HepG2 (cell line): Measurements from ENCODE around the gene ARG2. TPM values are rescaled to one million over a fixed set of nuclear protein-coding genes. Genes with fewer than 3 reads are reported as not detected.

Experiments used
- CBX1 ChIP-seq: IDR thresholded peaks from one replicate; pipeline ENCODE4 v1.6.1; 2016; ENCODE audit warnings: antibody characterized with exemption, low read depth
- EP300 ChIP-seq, 3 experiments: sonication (generic) in 1 of 3; formaldehyde crosslinking in 1 of 3; IDR thresholded peaks; 2 replicates each; pipeline versions ENCODE4 v1.5.1 to v1.6.1; 2011 to 2020; ENCODE audit warnings: low read depth in 2 of 3, low read length in 2 of 3, borderline replicate concordance in 1 of 3, improper control_type of control experiment in 1 of 3, mild to moderate bottlenecking in 1 of 3, missing genetic modification reagents in 1 of 3, moderate library complexity in 1 of 3
- HDAC6 ChIP-seq: fragments of 200-600 bp; sonication (generic); IDR thresholded peaks from 2 replicates; pipeline ENCODE4 v1.7.0; 2017; ENCODE audit warnings: mild to moderate bottlenecking, antibody characterized with exemption, low read length, low read depth
- MIXL1 ChIP-seq: IDR thresholded peaks from 2 replicates; pipeline ENCODE4 v1.6.1; 2016
- NFYC ChIP-seq: IDR thresholded peaks from 2 replicates; pipeline ENCODE4 v1.6.1; 2016; ENCODE audit warnings: missing genetic modification reagents, missing compliant biosample characterization
- RFX3 ChIP-seq: IDR thresholded peaks from 2 replicates; pipeline ENCODE4 v1.6.1; 2016; ENCODE audit warnings: missing biosample characterization, missing genetic modification reagents
- SIN3A ChIP-seq: IDR thresholded peaks from 2 replicates; pipeline ENCODE4 v1.6.1; 2011; ENCODE audit warnings: low read depth, mild to moderate bottlenecking, control low read depth, low read length, borderline replicate concordance
- SNAPC4 ChIP-seq: sonication (generic); formaldehyde crosslinking; IDR thresholded peaks from 2 replicates; pipeline ENCODE4 v1.4.0; 2020; ENCODE audit warnings: mild to moderate bottlenecking, missing genetic modification reagents
- TSC22D2 ChIP-seq: sonication (generic); formaldehyde crosslinking; IDR thresholded peaks from 2 replicates; pipeline ENCODE4 v1.5.1; 2020; ENCODE audit warnings: missing genetic modification reagents, mild to moderate bottlenecking, borderline replicate concordance
- U2AF1 ChIP-seq: fragments of 200-400 bp; formaldehyde crosslinking; optimal IDR thresholded peaks from 2 replicates; pipeline ENCODE3; 2017; ENCODE audit warnings: mild to moderate bottlenecking, low read depth, low read length
- ZNF343 ChIP-seq: sonication (generic); formaldehyde crosslinking; IDR thresholded peaks from 2 replicates; pipeline ENCODE4 v1.4.0; 2020; ENCODE audit warnings: mild to moderate bottlenecking, missing genetic modification reagents
- ZNF407 ChIP-seq: sonication (generic); formaldehyde crosslinking; IDR thresholded peaks from one replicate; pipeline ENCODE4 v1.5.1; 2020; ENCODE audit warnings: mild to moderate bottlenecking, missing genetic modification reagents; ENCODE audit errors: not compliant biosample characterization
- polyA plus RNA-seq, 8 experiments: library from polyadenylated mRNA; depleted of rRNA in 3 of 8; stranded (reverse) in 7 of 8; unstranded in 1 of 8; fragments of >200 nt; fragmentation: Illumina TruSeq in 4 of 8; extraction: Trizol in 4 of 8; gene quantifications; 2 replicates each; pipeline versions ENCODE4 v1.2.1 to v1.2.3, GENCODE V29; 2011 to 2016; ENCODE audit warnings: low read depth in 4 of 8, missing spikeins in 1 of 8, mixed read lengths in 1 of 8; ENCODE audit not compliant: insufficient read depth in 1 of 8
- total RNA-seq, 5 experiments: library from RNA; depleted of rRNA; stranded (reverse); fragments of >200 nt; fragmentation: Illumina TruSeq; extraction: Trizol; gene quantifications; 2 replicates each; pipeline ENCODE4 v1.2.3, GENCODE V29; 2016; ENCODE audit warnings: low read depth in 1 of 5

ARG2 gene
- total and polyA plus RNA-seq, 2 of the 13 experiments (the other 11 are each of a cell fraction or from before 2014, with no cell fraction given): 37.5 to 73.6 TPM

- TF ChIP-seq ZNF407 (CRISPR knock-in tag) (peak; percentile 50), MIXL1 (CRISPR knock-in tag) (0 out of 2 replicates have a peak, but pooled peaks have one; percentile 19), U2AF1 (no peak), HDAC6 (no peak), SIN3A (peak; percentile 79; the same call in 1 of the 2 replicates), TSC22D2 (CRISPR knock-in tag) (no peak), SNAPC4 (CRISPR knock-in tag) (no peak), EP300 (IDR thresholded peaks at IDR 0.05; ENCODE audit: low read depth in 2 of 2, low read length in 2 of 2) (no peak), EP300 (CRISPR knock-in tag; IDR thresholded peaks at IDR 0.05; ENCODE audit: borderline replicate concordance) (no peak), NFYC (peak; percentile 80), CBX1 (no peak), ZNF343 (CRISPR knock-in tag) (no peak), RFX3 (CRISPR knock-in tag) (no peak)
Measured at GRCh38 chr14:67694791-67695393, 75.2 kb downstream of the ARG2 start (continued).
